ENCODE data around the gene UCP2. TPM values are rescaled to one million over a fixed set of nuclear protein-coding genes. Genes with fewer than 3 reads are reported as not detected.
A peak's percentile ranks its signal among the peaks of the same experiment; 100 is the strongest.
"Not testable (repeated sequence)": the region's sequence is repeated elsewhere in the genome, so short reads cannot be mapped to it uniquely, and the experiment has no call there.

UCP2 gene
- total RNA-seq, 1 donor from 2014 or later = 108 TPM

DNA sequence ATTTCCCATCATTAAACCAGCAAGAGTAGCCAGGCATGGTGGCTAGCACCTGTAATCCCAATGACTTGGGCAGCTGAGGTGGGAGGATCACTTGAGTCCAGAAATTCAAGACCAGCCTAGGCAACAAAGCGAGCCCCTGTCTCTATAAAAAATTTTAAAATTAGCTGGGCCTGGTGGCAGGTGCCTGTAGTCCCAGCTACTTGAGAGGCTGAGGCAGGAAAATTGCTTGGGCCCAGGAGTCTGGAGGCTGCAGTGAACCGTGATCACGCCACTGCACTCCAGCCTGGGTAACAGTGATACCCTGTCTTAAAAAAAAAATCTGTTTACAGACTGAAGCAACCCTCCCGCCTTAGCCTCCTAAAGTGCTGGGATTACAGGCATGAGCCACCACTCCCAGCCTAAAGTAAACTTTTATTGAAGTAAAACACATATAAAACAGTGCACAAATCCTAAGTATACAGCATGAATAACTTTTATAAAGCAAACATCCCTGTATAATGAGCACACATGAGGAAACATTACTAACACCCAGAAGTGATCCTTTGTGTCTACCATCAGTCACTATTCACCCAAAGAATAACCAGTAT lies 13.6 kb upstream of the UCP2 start:
- DNase-seq (ENCODE audit: low read depth) = no peak

GRCh38 chr11:73995731-73996130 lies 13.1 kb upstream of the UCP2 start:
- no peak for DNase-seq (ENCODE audit: low read depth)

GRCh38 chr11:73995247-73995646 lies 12.6 kb upstream of the UCP2 start:
- no peak for DNase-seq (ENCODE audit: low read depth)

DNA sequence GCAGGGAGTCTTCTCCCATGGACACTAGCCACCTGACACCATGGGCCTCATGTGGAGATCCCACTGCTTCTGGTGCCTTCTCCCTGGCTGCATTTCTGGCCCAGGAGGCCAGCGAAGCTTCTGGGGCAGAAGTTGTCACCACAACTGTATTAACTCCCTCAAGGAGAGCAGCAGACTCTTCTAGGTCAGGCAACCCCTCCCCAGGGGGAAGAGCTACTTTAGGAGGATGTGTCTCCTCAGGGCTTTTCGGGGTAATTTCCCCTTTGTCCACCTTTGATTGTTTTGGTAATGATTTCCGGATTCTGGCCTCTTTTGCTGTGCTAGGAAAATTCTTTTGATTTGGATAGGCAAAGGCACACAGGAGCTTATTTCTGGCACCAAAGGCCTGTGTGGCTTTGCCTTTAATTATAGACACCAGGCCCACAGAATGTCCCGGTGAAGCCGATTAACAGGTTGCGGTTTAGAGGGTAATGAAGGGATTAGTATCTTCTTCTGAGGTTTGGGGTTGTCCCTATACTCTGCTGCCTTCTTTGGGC lies 8.9 kb upstream of the UCP2 start:
- no peak for DNase-seq (ENCODE audit: low read depth)

DNA sequence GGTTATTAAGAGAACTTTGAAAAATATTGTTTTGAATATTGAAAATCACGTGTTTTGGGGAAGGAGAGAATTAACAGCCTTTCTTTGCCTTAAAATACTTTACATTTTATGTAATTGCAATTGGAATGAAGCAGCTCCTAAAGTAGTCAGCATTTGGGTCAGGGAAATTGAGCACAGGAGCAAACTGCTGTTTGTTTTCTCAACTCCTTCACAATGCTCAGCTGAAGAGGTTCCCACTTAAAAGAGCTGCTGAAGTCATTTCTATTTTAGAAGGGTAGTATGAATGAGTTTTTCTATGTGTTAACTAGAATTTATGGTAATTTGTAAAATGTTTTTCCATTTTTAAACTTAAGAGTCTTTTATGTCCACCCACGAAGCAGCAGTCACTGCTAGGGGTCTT lies 8.1 kb upstream of the UCP2 start:
- DNase-seq (ENCODE audit: low read depth) = no peak

- no peak for DNase-seq (ENCODE audit: low read depth)
These were observed 6.5 kb upstream of the UCP2 start for GRCh38 chr11:73989156-73989555.

DNA sequence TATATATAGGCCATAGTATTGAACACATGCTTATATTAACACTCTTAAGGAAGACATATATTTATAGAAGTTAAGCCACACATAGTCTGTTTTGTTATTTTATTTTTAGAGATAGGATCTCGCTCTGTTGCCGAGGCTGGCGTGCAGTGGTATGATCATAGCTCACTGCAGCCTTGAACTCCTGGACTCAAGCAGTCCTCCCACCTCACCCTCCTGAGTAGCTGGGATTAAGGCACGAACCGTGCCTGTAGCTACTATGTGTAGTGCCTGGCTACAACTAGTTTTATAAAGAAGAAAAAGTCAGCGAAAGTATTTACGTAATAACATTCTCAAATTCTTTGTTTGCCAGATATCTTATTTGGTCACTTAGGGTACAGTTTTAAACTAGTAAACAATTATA lies 5.6 kb upstream of the UCP2 start:
- DNase-seq (ENCODE audit: low read depth) = no peak

DNA sequence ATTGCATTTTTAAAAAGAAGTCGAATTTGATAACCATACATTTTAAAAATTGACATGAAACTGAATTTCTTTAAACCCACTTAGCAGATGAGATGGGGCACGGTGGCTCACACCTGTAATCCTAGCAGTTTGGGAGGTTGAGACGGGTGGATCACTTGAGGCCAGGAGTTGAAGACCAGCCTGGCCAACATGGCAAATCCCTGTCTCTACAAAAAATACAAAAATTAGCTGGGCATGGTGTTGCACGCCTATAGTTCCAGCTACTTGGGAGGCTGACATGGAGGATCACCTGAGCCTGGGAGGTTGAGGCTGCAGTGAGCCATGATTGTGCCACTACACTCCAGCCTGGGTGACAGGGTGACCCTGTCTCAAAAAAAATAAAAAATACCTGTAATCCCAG lies 3.0 kb upstream of the UCP2 start:
- DNase-seq (ENCODE audit: low read depth) = not testable (repeated sequence)

DNA sequence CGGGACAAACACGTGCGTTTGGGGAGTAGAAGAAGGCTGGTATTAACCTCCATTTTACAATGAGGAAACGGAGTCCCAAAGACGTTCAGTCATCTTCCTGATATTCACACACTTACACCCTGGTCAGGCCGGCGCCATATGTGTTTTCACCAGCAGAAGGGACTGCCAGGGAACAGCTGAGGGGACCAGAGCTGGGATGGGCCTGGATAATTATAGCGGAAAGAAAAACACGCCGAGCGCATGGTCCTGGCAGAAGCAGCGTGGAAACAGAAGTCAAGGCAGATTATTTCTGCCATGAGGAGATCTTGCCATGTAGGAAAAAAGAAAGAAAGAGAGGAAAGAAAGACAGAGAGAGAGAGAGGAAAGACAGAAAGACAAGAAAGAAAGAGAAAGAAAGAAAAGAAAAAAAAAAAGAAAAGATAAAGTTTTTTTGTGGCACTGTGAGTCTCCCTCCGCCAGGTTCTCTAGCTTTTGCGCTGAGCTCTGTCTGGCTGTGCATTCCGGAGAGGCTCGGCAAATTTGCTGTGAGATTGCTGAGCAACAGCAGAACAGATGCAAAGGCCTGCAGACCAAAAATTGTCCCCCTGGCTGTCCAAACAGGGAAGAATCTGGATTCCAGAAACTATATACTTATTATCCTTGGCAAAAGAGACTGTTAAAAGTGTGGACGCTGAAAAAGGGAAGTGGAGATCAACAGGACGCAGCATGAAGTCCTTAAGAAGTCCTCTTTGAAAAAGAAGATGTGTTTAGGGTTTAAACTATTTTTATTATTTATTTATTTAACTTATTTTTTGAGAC lies 1.3 kb upstream of the UCP2 start:
- peak; percentile 78 for DNase-seq (ENCODE audit: low read depth)

- DNase-seq (ENCODE audit: low read depth) = peak; percentile 96
These were observed 522 bp upstream of the UCP2 start for GRCh38 chr11:73982990-73983740.

GRCh38 chr11:73981051-73981805 lies 1.4 kb downstream of the UCP2 start:
- DNase-seq (ENCODE audit: low read depth) = no peak

GRCh38 chr11:73980001-73980961 lies 2.4 kb downstream of the UCP2 start:
- peak; percentile 79 for DNase-seq (ENCODE audit: low read depth)

GRCh38 chr11:73978576-73979086 lies 4.0 kb downstream of the UCP2 start:
- no peak for DNase-seq (ENCODE audit: low read depth)

GRCh38 chr11:73977856-73978519 lies 4.7 kb downstream of the UCP2 start:
- DNase-seq (ENCODE audit: low read depth) = no peak

GRCh38 chr11:73976451-73977151 lies 6.0 kb downstream of the UCP2 start:
- DNase-seq (ENCODE audit: low read depth) = no peak

DNA sequence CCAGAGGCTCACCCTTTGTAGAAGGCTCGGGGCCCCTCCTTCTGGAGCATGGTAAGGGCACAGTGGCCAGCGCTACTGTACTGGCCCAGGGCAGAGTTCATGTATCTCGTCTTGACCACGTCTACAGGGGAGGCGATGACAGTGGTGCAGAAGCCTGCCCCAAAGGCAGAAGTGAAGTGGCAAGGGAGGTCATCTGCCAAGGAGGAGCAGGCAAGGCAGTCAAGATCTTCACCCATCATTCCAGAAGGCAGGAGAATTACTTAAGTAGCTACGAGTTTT lies 7.2 kb downstream of the UCP2 start:
- DNase-seq (ENCODE audit: low read depth) = no peak

- no peak for DNase-seq (ENCODE audit: low read depth)
These were observed 7.8 kb downstream of the UCP2 start for GRCh38 chr11:73974604-73975478.
